NCI-H2107 treated with DMSO at 0.1 percent for 48 hours (cell line): ENCODE results near the gene COL7A1.
"Not testable (repeated sequence)": the region's sequence is repeated elsewhere in the genome, so short reads cannot be mapped to it uniquely, and the experiment has no call there.

Experiments used
- DNase-seq: peaks from one replicate; lab custom pipeline; 2025; ENCODE audit not compliant: unreplicated experiment; lab: John Stamatoyannopoulos, UW

The COL7A1 gene

DNA sequence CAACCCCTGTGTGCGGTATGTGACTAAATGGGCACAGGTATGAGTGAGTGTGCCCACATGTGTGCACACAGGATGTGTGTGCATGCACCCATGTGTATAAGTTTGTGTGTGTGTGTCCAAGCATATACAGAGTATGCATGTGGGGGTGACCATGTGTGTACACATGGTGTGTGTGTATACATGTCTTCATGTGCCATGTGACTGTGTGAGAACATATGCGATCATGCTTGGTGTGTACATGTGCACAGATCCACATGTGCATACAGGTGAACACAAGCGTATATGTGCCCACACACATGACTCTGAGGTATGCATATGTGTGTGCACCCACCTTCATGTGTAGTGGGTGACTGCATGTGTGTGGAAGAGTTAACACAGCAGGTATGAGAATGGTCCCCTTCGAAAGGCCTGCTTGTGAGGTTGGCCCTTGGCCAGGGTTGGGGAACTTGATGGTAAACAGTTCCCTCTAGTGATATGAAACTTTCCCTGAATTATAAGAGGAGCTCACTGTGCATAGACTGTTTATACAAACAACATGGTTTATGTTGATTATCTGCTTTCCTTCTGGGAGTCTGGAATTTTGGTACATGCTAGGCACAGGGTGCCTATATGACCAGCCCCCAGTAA is 48.8 kb downstream of the COL7A1 start:
- DNase-seq: no peak

DNA sequence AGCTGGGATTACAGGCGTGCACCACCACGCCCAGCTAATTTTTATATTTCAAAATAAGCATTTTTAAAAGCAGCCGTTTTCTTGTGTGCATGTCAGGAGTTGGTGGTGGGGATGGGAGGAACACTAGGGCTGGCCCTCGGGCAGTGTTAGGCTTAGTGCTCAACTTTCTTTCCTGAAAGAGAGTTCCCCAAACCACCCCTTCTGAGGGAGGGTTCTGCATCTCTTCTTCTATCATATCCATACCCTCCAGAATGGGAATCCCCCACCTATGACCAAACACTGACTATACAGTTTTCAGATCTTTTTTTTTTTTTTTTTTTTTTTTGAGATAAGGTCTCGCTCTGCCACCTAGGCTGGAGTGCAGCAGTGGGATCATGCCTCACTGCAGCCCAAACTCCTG is 51.0 kb downstream of the COL7A1 start:
- no peak for DNase-seq

DNA sequence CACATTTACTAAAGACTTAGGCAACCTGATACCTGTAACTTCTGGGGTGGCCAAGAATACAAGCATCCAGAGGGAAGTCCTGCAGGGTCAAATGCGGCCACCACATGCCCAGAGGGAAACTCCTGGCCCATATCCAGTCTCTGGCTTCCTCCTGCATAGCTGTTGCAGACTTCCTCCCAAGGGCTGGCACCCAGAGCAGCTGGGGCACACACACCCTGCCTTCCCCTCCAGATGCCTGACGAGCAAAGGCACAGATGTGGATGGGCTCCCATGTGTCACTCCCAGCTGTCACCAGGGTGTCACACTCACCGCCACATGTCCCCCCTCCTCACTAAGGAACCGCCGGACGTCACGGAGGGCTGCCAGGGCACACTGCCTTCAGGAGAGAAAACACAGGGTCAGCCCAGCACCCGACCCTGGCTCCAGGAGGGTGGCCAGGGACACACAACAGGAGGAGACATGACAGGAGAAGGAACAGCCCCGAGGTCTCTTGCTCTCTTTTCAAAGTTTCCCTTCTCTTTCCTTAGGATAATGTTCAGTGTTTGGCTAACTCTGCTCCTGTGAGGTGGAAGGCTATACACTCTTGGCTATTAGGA is 51.8 kb downstream of the COL7A1 start:
- DNase-seq: no peak

DNA sequence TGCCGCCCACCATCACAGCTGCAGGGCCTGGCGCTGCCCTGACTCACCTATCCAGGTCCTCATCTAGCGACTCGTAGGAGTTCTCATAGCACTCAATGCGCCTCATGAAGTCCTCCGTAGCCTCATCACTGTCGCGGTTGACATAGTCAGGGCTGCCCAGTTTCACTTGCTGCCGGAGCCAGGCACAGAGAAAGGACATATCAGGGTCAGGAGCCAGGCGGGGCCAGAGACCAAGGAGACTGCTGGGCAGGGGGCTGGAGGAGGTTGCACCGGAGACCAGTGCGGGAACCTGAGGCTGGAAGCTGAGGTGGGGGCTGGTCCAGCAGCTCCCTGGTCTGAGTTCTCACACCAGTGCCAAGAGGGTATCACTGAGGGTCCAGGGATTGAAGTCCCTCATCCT is 56.7 kb downstream of the COL7A1 start:
- no peak for DNase-seq

DNA sequence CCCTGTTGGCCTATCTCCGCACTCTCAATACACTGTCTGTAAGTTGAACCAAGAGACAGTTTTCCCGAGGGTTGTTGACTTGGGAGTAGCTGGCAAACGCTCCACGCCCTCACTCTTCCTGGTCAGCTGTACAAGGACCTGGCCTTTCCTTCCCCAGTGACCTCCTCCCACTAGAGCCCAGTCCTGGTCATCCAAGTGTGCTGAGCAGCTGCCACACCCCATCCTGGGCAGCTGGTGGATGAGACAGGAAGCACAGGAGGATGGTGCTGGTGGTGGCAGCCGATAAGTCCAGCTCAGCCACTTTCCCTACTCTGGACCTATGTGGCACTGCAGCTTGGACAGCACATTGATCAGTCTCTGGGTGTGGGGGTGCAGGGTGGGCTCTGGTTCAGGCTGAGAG is 58.3 kb downstream of the COL7A1 start:
- no peak for DNase-seq

DNA sequence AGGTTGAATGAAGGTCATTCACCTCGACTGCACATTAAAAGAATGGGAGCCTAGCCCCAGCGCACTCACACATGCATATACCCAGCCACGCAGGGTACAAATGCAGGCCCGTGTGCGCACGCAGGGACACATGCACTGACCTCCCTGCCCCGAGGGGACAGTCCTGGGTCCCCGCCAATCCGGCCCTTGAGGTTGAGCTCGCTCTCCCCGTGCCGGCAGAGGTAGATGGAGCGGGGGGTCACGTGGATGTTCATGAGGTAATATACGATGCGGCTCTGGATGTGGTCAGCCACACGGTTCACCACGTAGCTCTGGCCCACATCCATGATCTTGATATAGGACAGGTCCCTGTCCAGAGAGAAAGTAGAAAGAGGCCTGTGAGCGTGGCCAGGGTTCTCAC is 59.0 kb downstream of the COL7A1 start:
- DNase-seq: no peak

DNA sequence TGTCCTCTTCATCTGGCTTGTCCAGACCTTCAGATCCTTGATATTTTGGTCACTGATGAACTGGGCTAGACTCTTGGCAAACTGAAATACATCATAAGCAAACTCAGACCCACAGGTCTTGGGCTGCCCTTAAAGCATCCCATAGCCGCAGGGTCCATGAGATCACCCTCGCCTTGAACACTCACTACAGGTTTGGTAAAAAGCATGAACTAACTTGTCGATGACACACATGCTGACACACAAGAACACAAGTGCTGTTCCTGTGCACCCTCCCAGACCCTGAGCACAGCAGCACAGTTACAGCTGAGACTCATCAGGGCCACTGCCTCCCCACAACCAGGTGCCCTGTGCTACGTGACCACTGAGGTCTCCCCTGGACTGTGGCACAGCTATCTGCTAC is 59.6 kb downstream of the COL7A1 start:
- DNase-seq: no peak

DNA sequence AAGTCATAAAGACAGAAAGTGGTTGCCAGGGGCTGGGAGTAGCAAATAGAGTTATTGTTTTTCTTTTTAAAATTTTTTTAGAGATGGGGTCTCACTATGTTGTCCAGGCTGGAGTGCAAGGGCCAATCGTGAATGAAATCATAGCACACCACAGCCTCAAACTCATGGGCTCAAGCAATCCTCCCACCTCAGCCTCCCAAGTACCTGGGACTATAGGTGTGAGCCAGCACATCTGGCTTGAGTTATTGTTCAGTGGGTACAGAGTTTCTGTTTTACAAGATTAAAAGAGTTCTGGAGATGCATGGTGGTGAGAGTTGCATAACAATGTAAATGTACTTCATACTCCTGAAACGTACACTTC is 62.2 kb downstream of the COL7A1 start:
- no peak for DNase-seq

DNA sequence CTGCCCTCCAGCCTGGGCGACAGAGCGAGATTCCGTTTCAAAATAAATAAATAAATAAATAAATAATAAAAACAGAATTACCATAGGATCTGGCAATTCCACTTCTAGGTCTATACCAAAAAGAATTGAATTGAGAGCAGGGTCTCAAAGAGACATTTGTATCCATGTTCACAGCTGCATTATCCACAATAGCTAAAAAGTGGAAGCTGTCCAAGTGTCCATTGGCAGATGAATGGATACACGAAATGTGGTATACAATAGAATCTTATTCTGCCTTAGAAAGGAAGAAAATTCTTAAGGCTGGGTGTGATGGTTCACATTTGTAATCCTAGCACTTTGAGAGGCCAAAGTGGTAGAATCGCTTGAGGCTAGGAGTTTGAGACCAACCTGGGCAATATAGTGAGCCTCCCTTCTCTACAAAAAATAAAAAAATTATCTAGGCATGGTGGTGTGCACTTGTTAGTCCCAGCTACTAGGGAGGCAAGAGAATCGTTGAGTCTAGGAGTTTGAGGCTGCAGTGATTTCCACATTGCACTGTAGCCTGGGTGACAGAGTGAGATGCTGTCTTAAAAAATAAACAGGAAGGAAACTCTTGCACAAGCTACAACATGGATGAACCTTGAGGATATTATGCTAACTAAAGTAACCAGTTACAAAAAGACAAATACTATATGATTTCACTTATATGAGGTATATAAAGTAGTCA is 62.7 kb downstream of the COL7A1 start:
- no peak for DNase-seq

DNA sequence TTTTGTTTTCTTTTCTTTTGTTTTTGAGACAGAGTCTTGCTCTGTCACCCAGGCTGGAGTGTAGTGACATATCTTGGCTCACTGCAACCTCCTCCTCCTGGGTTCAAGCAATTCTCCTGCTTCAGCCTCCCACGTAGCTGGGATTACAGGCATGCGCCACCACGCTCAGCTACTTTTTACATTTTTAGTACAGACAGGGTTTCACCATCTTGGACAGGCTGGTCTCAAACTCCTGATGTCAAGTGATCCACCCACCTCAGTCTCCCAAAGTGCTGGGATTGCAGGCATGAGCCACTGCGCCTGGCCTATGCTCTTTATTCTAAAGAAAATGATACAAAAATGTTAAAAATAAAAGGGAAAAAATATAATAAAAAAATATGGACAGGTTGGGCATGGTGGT is 64.4 kb downstream of the COL7A1 start:
- DNase-seq: not testable (repeated sequence)

DNA sequence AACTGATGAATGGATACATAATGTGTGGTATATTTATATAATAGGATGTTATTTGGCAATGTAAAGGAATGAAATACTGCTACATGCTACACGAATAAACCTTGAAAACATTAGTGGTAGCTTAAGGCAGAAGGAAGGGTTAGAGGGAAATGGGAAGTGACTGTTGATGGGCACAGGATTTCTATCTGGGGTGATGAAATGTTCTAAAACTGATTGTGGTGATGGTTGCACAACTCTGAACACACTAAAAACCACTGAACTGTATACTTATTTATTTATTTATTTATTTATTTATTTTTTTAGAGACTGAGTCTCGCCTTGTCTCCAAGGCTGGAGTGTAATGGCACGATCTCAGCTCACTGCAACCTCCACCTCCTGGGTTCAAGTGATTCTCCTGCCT is 66.4 kb downstream of the COL7A1 start:
- no peak for DNase-seq

DNA sequence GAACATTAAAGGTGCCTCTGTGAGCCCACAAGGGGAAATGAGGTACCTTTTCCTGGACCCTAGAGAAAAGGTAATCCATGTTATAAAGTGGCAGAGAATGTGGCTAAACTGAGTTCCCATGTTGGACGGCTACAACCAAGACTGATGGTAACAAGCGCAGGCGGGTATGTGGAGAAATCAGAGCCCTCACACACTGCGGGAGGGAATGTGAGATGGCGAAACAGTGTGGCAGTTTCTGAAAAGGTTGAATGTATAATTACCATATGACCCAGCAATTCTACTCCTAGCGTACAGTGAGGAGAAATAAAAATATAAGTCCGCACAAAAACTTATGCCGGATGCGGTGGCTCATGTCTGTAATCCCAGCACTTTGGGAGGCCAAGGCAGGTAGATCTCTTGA is 67.1 kb downstream of the COL7A1 start:
- DNase-seq: no peak

DNA sequence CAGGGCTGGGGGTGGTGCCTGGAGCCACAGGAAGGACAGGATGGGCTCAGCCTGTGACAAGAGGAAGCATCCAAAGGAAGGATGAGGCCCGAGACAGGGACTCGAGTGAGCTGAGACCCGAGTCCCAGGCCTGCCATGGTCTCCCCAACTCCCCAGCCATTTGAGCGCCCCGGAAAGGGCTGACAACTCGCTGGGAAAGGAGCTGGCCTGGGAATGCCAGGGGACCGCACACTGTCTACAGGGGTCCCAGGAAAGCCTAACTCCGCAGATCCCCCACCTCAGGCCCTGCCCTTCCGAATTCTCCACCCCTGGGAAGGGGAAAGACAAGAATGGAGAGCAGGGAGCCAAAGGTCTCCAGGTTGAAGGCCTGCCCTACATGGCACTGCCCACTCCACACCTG is 70.2 kb downstream of the COL7A1 start:
- DNase-seq: no peak

DNA sequence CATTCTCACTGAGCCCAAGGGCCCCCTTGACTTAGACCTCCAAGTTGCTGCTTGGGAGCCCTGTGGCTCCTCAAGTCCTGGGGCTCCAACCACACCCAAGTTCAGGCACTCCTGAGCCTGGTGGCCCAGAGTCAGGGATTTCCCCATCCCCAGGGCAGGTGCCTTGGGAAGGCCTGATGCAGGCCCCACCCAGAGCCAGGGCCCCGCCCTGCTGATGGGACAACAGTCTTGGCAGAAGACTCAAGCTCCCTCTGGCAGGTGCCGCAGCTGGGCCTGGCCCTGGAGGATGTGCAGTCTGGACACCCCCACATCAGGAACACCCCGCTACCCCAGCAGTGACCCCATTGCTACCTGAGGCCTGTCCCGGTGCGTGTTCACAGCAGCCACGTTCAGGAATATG is 73.5 kb downstream of the COL7A1 start:
- DNase-seq: no peak

DNA sequence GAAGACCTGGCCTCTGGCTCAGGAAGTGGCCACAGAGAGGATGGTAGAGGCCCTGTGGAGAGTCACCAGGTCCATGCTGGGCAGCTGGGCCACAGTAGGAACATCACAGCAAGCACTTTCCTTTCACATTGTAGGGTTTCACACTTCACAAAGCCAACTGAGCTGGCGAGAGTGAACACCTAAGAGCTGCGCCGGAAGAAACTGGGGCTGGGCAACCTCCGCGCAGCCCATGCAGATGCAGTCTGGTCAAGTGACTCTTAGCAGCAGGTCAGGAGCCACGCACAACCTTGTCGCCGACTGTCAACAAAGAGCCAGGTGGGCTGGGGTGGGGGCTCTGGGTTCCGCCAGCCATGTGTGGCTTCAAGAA is 75.9 kb downstream of the COL7A1 start:
- DNase-seq: no peak

DNA sequence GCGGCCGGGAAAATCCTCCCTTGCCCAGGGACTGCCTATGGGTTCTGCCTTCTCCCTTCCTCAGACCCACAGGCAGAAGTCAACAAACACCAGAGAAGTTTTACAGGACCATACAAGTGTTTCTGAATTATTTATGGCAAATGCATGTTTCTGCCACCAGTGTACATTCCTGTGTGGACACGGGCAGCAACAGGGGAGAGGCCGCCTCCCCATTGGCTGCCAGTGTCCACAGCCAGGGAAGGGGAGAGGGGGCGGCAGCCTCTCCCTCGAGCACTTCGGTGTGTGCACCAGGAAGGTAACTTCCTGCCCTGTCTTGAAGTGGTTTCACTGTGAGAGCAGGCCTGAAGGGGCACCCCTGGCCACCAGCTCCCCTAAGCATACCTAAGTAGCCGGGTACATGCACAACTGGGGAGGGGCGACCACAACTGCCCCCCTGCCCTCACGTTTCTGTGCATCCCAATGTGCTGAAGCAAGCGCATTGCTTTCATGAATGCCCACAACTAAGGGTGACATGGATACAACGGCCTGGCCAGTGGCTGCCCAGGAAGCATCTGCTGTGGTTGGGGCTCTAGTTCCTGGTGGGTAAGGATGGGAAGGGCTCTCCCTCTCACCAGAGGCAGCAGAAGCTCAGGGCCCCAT is 76.4 kb downstream of the COL7A1 start:
- DNase-seq: no peak

DNA sequence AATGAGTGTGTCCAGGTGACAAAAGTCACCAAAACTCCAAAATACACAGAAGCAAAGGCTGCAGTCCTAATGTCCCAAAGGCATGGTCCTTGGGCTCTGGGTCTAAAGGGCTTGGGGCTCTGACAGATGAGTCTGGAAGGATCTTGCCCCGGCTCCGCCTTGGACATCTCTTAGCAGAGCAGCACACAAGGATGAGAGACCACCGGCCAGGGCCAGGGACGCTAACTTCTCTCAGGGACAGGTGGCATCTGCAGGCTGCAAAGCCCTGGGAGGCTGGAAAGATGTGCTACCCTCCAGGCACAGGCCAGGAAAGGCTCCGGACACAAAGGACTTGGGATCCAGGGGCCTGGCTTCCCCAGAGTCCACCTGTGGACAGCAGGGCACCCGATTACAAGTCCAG is 77.1 kb downstream of the COL7A1 start:
- DNase-seq: no peak

DNA sequence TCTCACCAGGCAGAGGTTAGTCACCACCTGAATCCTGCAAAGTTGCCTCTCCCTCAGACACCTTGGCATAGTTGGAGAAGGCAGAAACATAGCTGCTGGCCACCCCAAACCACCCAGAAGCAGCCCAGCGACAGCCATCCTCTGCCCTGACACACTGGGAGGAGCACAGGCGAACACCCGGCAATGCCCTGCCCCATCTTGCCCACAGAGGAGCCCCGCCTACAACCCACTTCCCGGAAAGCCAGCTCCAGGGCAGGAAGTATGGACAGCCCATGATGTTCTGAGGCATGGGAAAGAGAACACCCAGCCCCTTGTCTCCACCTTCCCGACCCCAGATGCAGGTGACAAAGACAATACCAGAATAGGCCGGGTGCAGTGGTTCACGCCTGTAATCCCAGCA is 78.6 kb downstream of the COL7A1 start:
- no peak for DNase-seq

DNA sequence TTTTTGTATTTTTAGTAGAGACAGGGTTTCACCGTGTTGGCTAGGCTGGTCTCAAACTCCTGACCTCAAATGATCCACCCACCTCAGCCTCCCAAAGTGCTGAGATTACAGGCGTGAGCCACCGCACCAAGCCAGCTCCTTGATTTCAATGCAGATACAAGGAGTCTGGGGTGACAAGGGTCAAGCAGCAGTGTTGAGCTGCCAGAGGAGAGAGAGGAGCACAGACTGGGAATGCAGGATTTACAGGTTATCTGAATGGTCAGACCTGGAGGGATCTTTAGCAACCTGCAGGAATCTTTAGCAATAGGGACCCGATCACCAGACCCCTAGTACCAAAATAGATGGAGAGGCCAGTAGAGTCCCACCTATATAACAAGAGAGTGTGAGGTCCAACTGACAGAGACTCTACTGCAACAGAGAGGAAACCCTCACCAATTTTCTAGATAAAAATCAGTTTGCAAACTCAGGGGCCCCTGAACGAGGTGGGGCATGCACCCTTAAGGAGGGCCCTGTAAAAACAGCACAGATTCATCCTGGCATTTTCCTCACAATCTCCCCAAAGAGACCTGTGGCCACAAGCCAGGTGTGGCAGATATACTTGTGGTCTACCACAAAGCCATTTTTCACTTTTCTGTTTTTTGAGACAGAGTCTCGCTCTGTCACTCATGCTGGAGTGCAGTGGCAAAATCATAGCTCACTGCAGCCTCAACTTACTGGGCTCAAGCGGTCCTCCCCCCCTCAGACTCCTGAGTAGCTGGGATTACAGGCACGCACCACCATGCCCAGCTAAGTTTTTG is 80.5 kb downstream of the COL7A1 start:
- no peak for DNase-seq
